Lower leg skin (tissue), 4 donors: ENCODE results near the gene COL4A1. TPM values are rescaled to one million over a fixed set of nuclear protein-coding genes. Genes with fewer than 3 reads are reported as not detected.
A peak's percentile ranks its signal among the peaks of the same experiment; 100 is the strongest.

ENCODE experiments used
- DNase-seq, 2 donors: peaks; one replicate each; pipeline ENCODE4 v3.0.0-alpha.2; 2019; ENCODE audit warnings: low spot score in 2 of 2
- H3K4me3 ChIP-seq: fragments of 200-600 bp; sonication (generic); 2 replicates; pipeline ENCODE4 v1.5.1; 2017; ENCODE audit warnings: mild to moderate bottlenecking, low read depth; ENCODE audit not compliant: poor library complexity, severe bottlenecking
- CTCF ChIP-seq, 3 donors: fragments of 450-650 bp; IDR thresholded peaks; one replicate each; pipeline ENCODE4 v1.5.1; 2016; ENCODE audit warnings: antibody characterized with exemption in 3 of 3, mild to moderate bottlenecking in 3 of 3, moderate library complexity in 2 of 3
- POLR2A ChIP-seq, 2 donors: fragments of 450-650 bp; IDR thresholded peaks; one replicate each; pipeline ENCODE4 v1.6.1; 2016 to 2017; ENCODE audit warnings: antibody characterized with exemption in 2 of 2, mild to moderate bottlenecking in 1 of 2, moderate library complexity in 1 of 2
- WGBS, 2 donors: methylation state at CpG; one replicate each; pipeline ENCODE4 v1.1.5; 2018; 5-methylcytosine and 5-hydroxymethylcytosine counted together
- intact Hi-C: fragments of 100-400 bp; cut with DNase I; formaldehyde crosslinking; loops from one replicate; pipeline ENCODE4 v1.15.0; 2023; ENCODE audit warnings: low total_unique reads
- total RNA-seq, 4 donors: library from RNA; depleted of rRNA; stranded (reverse); fragments of >200 nt; gene quantifications; one replicate each; pipeline ENCODE4 v1.1.0, GENCODE V29; 2016

COL4A1 gene
- total RNA-seq, 4 donors from 2014 or later: 41.0 to 105 (median 56.7) TPM

- peak; percentile 58 to 88 for DNase-seq
- no peak overlapping the region for H3K4me3 ChIP-seq
- no peak for TF ChIP-seq CTCF (IDR thresholded peaks at IDR 0.05)
- TF ChIP-seq POLR2A (IDR thresholded peaks at IDR 0.05): no peak
- intact Hi-C loops: loop anchor here (5.0 to 10.0 kb wide), 3 partner anchors 315 to 1155 kb away; no protein-coding TSS in a partner anchor
- WGBS, 2 donors: 48 to 54% methylated on average over 15 of the region's 15 CpGs
Observed at GRCh38 chr13:110109910-110110309, 197.0 kb downstream of the COL4A1 start.

GRCh38 chr13:110109140-110109783 lies 197.7 kb downstream of the COL4A1 start:
- H3K4me3 ChIP-seq: no peak overlapping the region
- 54 to 56% methylated on average over 10 of the region's 10 CpGs for WGBS, 2 donors
- intact Hi-C loops: loop anchor here (10.0 kb wide), 2 partner anchors 314 to 1154 kb away; no protein-coding TSS in a partner anchor
- no peak for TF ChIP-seq CTCF (IDR thresholded peaks at IDR 0.05)
- no peak for TF ChIP-seq POLR2A (IDR thresholded peaks at IDR 0.05)
- DNase-seq: no peak

GRCh38 chr13:110108348-110109139 lies 198.4 kb downstream of the COL4A1 start:
- intact Hi-C loops: loop anchor here (10.0 kb wide), 2 partner anchors 314 to 1154 kb away; no protein-coding TSS in a partner anchor
- DNase-seq: peak in 1 of 2 donors; percentile 57
- WGBS, 2 donors: 78 to 79% methylated on average over 6 of the region's 6 CpGs
- TF ChIP-seq CTCF (IDR thresholded peaks at IDR 0.05): no peak
- H3K4me3 ChIP-seq: no peak overlapping the region

- TF ChIP-seq POLR2A (IDR thresholded peaks at IDR 0.05): no peak
- no peak for TF ChIP-seq CTCF (IDR thresholded peaks at IDR 0.05)
- intact Hi-C loops: loop anchor here (10.0 kb wide), 2 partner anchors 313 to 1153 kb away; no protein-coding TSS in a partner anchor
- peak in 1 of 2 donors; percentile 16 for DNase-seq
Observed at GRCh38 chr13:110107568-110108347, 199.2 kb downstream of the COL4A1 start.

GRCh38 chr13:110106726-110107125 lies 200.2 kb downstream of the COL4A1 start:
- intact Hi-C loops: loop anchor here (10.0 kb wide), 2 partner anchors 312 to 1152 kb away; no protein-coding TSS in a partner anchor

More at GRCh38 chr13:110107568-110108347, 199.2 kb downstream of the COL4A1 start:
- no peak overlapping the region for H3K4me3 ChIP-seq
- WGBS, 2 donors: 92 to 95% methylated on average over 22 of the region's 22 CpGs

More at GRCh38 chr13:110106726-110107125, 200.2 kb downstream of the COL4A1 start:
- TF ChIP-seq CTCF (IDR thresholded peaks at IDR 0.05) (no peak), POLR2A (IDR thresholded peaks at IDR 0.05) (no peak)
- WGBS, 2 donors: 76 to 81% methylated on average over 7 of the region's 7 CpGs
- H3K4me3 ChIP-seq: no peak overlapping the region
- no peak for DNase-seq
